Pancreas (tissue), 10 donors: ENCODE measurements around the gene PDLIM5. TPM values are rescaled to one million over a fixed set of nuclear protein-coding genes. Genes with fewer than 3 reads are reported as not detected.
"Not testable (repeated sequence)": the region's sequence is repeated elsewhere in the genome, so short reads cannot be mapped to it uniquely, and the experiment has no call there.

Experiments
- ATAC-seq, 4 donors: fragments of 200-7000 bp; cut with Tn5 transposase; one replicate each; pipeline versions ENCODE4 v1.8.0 to v1.9.1; 2020; ENCODE audit warnings: mild to moderate bottlenecking in 4 of 4, moderate library complexity in 4 of 4
- DNase-seq, 6 donors: peaks; one replicate each; pipeline ENCODE4 v3.0.0-alpha.2; 2020
- FAIRE-seq: peaks from 2 replicates; lab custom pipeline; 2012; peaks lifted over from hg19 to GRCh38; lab: Jason Lieb, UNC
- H3K27ac ChIP-seq, 4 donors: fragments of 200-600 bp; sonication (generic); 1 replicate in 3 of 4; 2 replicates in 1 of 4; pipeline versions ENCODE4 v1.5.0 to v1.8.0; 2020
- H3K27me3 ChIP-seq, 4 donors: fragments of 200-600 bp; one replicate each; pipeline ENCODE4 v1.8.0; 2021
- H3K36me3 ChIP-seq, 3 donors: fragments of 200-600 bp; sonication (generic) in 1 of 3; one replicate each; pipeline versions ENCODE4 v1.5.0 to v1.8.0; 2020 to 2021
- H3K4me1 ChIP-seq, 3 donors: fragments of 200-600 bp; one replicate each; pipeline ENCODE4 v1.8.0; 2021
- H3K4me3 ChIP-seq, 4 donors: fragments of 200-600 bp; sonication (generic) in 2 of 4; one replicate each; pipeline versions ENCODE4 v1.5.0 to v1.8.0; 2020 to 2021
- H3K9me3 ChIP-seq, 4 donors: fragments of 200-600 bp; one replicate each; pipeline ENCODE4 v1.8.0; 2021
- CTCF ChIP-seq, 4 donors: fragments of 200-600 bp; sonication (generic) in 3 of 4; IDR thresholded peaks; one replicate each; pipeline versions ENCODE4 v1.5.0 to v1.8.0; 2021; ENCODE audit warnings: antibody characterized with exemption in 4 of 4
- WGBS, 2 donors: extraction: QIAGEN DNeasy Blood & Tissue Kit; methylation state at CpG; one replicate each; pipeline ENCODE4 v1.1.7; 2013; 5-methylcytosine and 5-hydroxymethylcytosine counted together
- intact Hi-C, 3 donors: fragments of 100-400 bp; cut with DNase I; formaldehyde crosslinking; loops; one replicate each; pipeline versions ENCODE4 v1.11.1 to v1.14.2; 2022
- polyA plus RNA-seq, 2 donors: library from polyadenylated mRNA; stranded (reverse); fragments of 200-250 nt; gene quantifications; one replicate each; pipeline ENCODE4 v1.2.3, GENCODE V29; 2013
- total RNA-seq, 6 donors: library from RNA; stranded (reverse); fragmentation: NEBNext Ultra II Directional in 4 of 6; extraction: Animal tissue kit (Norgen Biotek cat#: 25700) in 4 of 6; gene quantifications; one replicate each; pipeline versions ENCODE4 v1.2.1 to v1.2.4, GENCODE V29; 2021 to 2023
- donor health status: healthy with polysubstance abuse.
- donor health status: DM: no; HTN: no; CAD: no; lungs with moderate emphysema.
- donor health status: DM: no; HTN: no; CAD: no.
- donor health status: control.
- donor health status: control.
- donor health status: Bipolar disorder and iron deficiency.
- donor health status: DM: yes; HTN: yes; CAD: no.
- donor health status: DM: no; HTN: no; CAD: no.
- donor health status: DM: no; HTN: no; CAD: no.
- donor health status: DM: yes; HTN: yes; CAD: no.

Gene PDLIM5
- total and polyA plus RNA-seq, 8 donors: 13.2 to 99.0 (median 49.8) TPM

- ATAC-seq (peak in 3 of 4 donors; percentile 7 to 17 (median 14)), DNase-seq (no peak), FAIRE-seq (no peak)
- intact Hi-C loops: no loop called here
- Histone ChIP-seq H3K4me3 (no peak overlapping the region), H3K9me3 (no peaks in the 10 kb centered on the region), H3K4me1 (peaks cover 11 to 17% (median 13%) of the 10 kb centered on the region in 3 donors), H3K27ac (no peak overlapping the region), H3K36me3 (no peaks in the 10 kb centered on the region), H3K27me3 (no peaks in the 10 kb centered on the region)
- TF ChIP-seq CTCF (IDR thresholded peaks at IDR 0.05): no peak
- 35 to 43% methylated on average over 1 of the region's 1 CpG for WGBS, 2 donors
Observed at GRCh38 chr4:94508296-94508695, 56.6 kb downstream of the PDLIM5 start.

GRCh38 chr4:94508806-94509205 is 57.1 kb downstream of the PDLIM5 start:
- no peak for DNase-seq
- Histone ChIP-seq H3K4me1 (peaks cover 11 to 17% (median 13%) of the 10 kb centered on the region in 3 donors), H3K9me3 (no peaks in the 10 kb centered on the region), H3K4me3 (no peak overlapping the region), H3K27me3 (no peaks in the 10 kb centered on the region), H3K36me3 (no peaks in the 10 kb centered on the region), H3K27ac (no peak overlapping the region)
- no peak for FAIRE-seq
- intact Hi-C loops: no loop called here
- ATAC-seq: no peak
- WGBS, 2 donors: 54 to 61% methylated on average over 1 of the region's 1 CpG
- no peak for TF ChIP-seq CTCF (IDR thresholded peaks at IDR 0.05)

- Histone ChIP-seq H3K27ac (no peak overlapping the region), H3K4me1 (peaks cover 19 to 33% (median 30%) of the 10 kb centered on the region in 3 donors), H3K36me3 (no peaks in the 10 kb centered on the region), H3K27me3 (no peaks in the 10 kb centered on the region), H3K9me3 (no peaks in the 10 kb centered on the region), H3K4me3 (no peak overlapping the region)
- WGBS, 2 donors: 99 to 100% methylated on average over 1 of the region's 1 CpG
- ATAC-seq (no peak), DNase-seq (no peak), FAIRE-seq (no peak)
- no peak for TF ChIP-seq CTCF (IDR thresholded peaks at IDR 0.05)
- intact Hi-C loops: no loop called here
Observed at GRCh38 chr4:94511591-94511990, 59.8 kb downstream of the PDLIM5 start.

- intact Hi-C loops, H3K27me3 ChIP-seq, H3K9me3 ChIP-seq, DNase-seq, H3K27ac ChIP-seq, H3K4me3 ChIP-seq, FAIRE-seq, ATAC-seq, H3K36me3 ChIP-seq: not testable (repeated sequence)
- WGBS, 2 donors: 70 to 71% methylated on average over 2 of the region's 2 CpGs
- peaks cover 10 to 31% (median 30%) of the 10 kb centered on the region in 3 donors for H3K4me1 ChIP-seq
Observed at GRCh38 chr4:94513532-94513931, 61.8 kb downstream of the PDLIM5 start.

- FAIRE-seq: no peak
- Histone ChIP-seq H3K4me3 (no peak overlapping the region), H3K27me3 (no peaks in the 10 kb centered on the region), H3K4me1 (peaks cover 8 to 35% (median 24%) of the 10 kb centered on the region in 3 donors), H3K36me3 (no peaks in the 10 kb centered on the region), H3K9me3 (no peaks in the 10 kb centered on the region), H3K27ac (no peak overlapping the region)
- no peak for DNase-seq
- intact Hi-C loops: no loop called here
- 50 to 61% methylated on average over 4 of the region's 4 CpGs for WGBS, 2 donors
- peak in 3 of 4 donors; percentile 24 to 52 (median 26) for ATAC-seq
- TF ChIP-seq CTCF (IDR thresholded peaks at IDR 0.05): no peak
Observed at GRCh38 chr4:94515365-94515764, 63.6 kb downstream of the PDLIM5 start.
